ENCODE measurements around the gene HBS1L.

HBS1L gene

GRCh38 chr6:134930463-134930862 lies 124.2 kb downstream of the HBS1L start:
- no peak overlapping the region for H3K4me3 ChIP-seq (ENCODE audit: control insufficient read depth, low read depth, low read length)
- no peak for TF ChIP-seq CTCF (IDR thresholded peaks at IDR 0.05; ENCODE audit: control insufficient read depth, insufficient read depth, low read depth, low read length, missing control alignments)
- no peak for DNase-seq (ENCODE audit: low read depth)

- no peak overlapping the region for H3K4me3 ChIP-seq (ENCODE audit: control insufficient read depth, low read depth, low read length)
- DNase-seq (ENCODE audit: low read depth), result no peak
- TF ChIP-seq CTCF (IDR thresholded peaks at IDR 0.05; ENCODE audit: control insufficient read depth, insufficient read depth, low read depth, low read length, missing control alignments), result no peak
Observed at GRCh38 chr6:134928151-134928900, 126.3 kb downstream of the HBS1L start.

GRCh38 chr6:134925800-134926199 lies 128.8 kb downstream of the HBS1L start:
- DNase-seq (ENCODE audit: low read depth), result no peak
- no peak for TF ChIP-seq CTCF (IDR thresholded peaks at IDR 0.05; ENCODE audit: control insufficient read depth, insufficient read depth, low read depth, low read length, missing control alignments)
- no peak overlapping the region for H3K4me3 ChIP-seq (ENCODE audit: control insufficient read depth, low read depth, low read length)

- TF ChIP-seq CTCF (IDR thresholded peaks at IDR 0.05; ENCODE audit: control insufficient read depth, insufficient read depth, low read depth, low read length, missing control alignments), result no peak
- DNase-seq (ENCODE audit: low read depth), result no peak
Observed at GRCh38 chr6:134921721-134922261, 132.8 kb downstream of the HBS1L start.

GRCh38 chr6:134921276-134921675 lies 133.3 kb downstream of the HBS1L start:
- no peak for TF ChIP-seq CTCF (IDR thresholded peaks at IDR 0.05; ENCODE audit: control insufficient read depth, insufficient read depth, low read depth, low read length, missing control alignments)
- no peak for DNase-seq (ENCODE audit: low read depth)
- H3K4me3 ChIP-seq (ENCODE audit: control insufficient read depth, low read depth, low read length), result no peak overlapping the region

More at GRCh38 chr6:134921721-134922261, 132.8 kb downstream of the HBS1L start:
- no peak overlapping the region for H3K4me3 ChIP-seq (ENCODE audit: control insufficient read depth, low read depth, low read length)

- H3K4me3 ChIP-seq (ENCODE audit: control insufficient read depth, low read depth, low read length), result no peak overlapping the region
- DNase-seq (ENCODE audit: low read depth), result no peak
- no peak for TF ChIP-seq CTCF (IDR thresholded peaks at IDR 0.05; ENCODE audit: control insufficient read depth, insufficient read depth, low read depth, low read length, missing control alignments)
Observed at GRCh38 chr6:134920422-134920821, 134.2 kb downstream of the HBS1L start.
